Right forelimb (tissue), 1 donor: Measurements from ENCODE around the gene SORCS2.
"Not testable (repeated sequence)": the region's sequence is repeated elsewhere in the genome, so short reads cannot be mapped to it uniquely, and the experiment has no call there.

Experiments
- DNase-seq: peaks from one replicate; pipeline ENCODE4 v3.0.0-alpha.2; 2018

The SORCS2 gene

DNA sequence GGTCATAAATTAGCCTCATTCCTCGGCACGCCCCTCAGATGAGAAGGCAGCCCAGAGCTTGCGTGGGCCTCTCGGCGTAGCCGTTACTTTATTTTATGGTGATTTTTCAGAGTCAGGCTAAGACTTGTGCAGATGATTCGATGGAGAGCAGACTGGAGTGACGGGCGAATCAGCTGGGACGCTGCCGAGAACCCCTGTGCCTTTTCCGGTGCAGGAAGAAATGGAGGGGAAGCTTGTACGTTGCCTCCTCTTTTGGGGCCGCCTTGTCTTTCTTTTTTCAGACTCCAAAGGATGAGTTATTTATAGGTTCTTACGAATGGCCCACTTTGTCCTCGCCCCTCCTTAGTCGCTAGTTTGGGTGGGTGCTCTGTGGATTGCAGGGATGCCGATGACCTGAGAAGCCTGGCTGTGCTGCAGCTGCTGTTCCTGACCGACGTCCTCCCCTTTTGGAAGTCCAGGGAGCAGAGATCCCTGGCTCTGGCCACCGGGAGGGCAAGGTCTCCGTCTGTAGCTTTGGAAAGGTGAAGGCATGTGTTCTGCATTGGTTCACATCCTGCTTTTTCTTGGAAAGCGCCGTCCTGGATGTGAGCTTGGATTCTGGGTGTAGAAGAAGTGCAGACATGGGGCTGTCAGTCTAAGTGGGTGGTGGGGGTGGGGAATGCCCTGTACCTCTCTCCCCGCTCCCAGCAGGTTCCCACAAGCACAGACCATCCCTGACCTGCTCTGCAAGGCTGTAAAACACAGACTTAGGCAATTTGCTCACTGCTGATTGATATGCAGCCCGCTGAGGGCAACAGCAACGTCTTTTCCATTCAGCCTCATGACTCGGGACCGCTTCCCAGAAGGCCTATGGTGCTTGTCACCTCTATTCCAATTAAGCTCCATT lies 9.3 kb downstream of the SORCS2 start:
- DNase-seq, result peak; percentile 53

DNA sequence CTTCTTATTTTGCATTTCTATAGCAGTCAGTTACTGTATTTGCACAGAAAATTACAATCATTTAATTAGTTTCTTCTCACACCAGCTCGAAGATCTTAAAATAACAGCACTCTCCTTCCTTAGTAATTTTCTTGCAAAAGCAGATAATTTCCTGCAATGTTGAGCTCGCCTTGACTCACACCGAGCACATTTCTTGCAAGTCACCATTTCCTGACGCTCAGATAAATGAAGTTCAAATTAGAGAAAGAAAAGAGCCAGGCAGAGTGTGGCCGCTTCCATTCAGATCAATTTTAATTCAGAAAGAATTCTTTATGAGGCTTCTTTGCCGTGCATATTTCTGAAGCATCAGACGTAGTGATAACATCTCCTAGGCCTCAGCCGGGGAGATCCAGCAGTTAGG lies 10.1 kb downstream of the SORCS2 start:
- no peak for DNase-seq

DNA sequence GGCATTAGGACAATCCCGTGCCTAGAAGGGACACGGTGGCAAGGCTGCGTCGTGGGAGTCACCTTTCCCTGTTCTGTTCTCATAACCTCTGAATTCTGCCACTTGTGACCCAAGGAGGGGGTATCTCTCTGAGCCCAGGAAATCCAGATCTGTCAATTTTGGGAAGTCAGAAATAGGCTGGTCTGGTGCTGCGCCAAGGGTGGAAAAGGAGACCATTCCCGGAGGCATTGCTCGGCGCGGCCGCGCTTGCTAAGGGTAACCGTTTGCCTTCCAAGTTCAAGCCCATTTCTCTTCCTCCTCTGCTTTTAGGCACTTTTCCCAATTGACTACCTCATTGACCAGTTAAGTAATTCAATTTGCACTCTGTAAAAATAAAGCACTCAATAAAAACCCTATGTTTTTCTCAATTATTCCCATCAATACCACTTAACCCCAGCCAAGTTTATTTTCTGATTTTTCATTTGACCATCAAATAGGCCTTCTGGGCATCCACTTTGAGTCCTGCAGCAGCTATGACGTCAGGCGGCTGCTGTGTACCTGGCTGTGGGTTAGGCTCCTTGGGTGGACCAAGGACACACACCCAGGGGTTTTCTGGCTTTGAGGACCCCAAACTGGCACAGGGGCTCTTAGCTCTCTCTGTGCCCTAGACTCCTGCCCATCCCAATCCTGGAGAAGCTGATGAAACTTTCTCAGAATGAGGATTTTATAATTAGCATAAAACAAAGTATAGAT lies 12.5 kb downstream of the SORCS2 start:
- no peak for DNase-seq

- DNase-seq, result no peak
These were observed 14.0 kb downstream of the SORCS2 start for GRCh38 chr4:7206385-7206784.

DNA sequence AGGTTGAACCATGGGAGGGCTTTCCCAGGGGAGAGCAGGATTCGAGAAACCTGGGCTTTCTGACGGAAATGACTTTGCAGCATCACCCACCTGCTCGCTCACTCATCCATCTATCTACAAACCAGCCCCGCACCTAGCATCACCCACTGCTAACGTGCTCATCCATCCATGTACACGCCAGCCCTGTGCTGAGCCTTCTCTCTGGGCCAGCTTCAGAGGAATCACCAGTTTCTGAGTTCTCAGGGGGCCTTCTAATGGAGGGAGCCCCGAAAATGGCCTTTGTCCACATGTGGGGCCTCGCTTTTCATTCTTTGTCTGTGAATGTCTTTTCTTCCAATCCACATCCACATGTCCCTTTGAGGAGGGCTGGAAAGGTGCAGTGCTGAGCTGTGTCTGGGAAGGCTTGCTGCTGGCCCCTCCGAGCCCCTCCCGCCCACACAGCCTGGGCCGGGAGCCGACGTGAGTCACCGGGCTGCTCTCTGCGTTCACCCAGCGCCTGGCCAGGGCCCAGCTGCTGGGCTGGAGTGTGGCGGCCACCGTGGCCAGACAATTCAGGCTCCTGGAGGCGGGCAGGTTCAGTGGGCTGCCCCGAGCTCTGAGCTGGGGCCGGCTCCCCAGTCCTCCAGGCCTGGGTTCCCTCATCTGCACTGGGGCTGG lies 14.7 kb downstream of the SORCS2 start:
- peak; percentile 92 for DNase-seq

- DNase-seq, result no peak
These were observed 15.4 kb downstream of the SORCS2 start for GRCh38 chr4:7207628-7208231.

DNA sequence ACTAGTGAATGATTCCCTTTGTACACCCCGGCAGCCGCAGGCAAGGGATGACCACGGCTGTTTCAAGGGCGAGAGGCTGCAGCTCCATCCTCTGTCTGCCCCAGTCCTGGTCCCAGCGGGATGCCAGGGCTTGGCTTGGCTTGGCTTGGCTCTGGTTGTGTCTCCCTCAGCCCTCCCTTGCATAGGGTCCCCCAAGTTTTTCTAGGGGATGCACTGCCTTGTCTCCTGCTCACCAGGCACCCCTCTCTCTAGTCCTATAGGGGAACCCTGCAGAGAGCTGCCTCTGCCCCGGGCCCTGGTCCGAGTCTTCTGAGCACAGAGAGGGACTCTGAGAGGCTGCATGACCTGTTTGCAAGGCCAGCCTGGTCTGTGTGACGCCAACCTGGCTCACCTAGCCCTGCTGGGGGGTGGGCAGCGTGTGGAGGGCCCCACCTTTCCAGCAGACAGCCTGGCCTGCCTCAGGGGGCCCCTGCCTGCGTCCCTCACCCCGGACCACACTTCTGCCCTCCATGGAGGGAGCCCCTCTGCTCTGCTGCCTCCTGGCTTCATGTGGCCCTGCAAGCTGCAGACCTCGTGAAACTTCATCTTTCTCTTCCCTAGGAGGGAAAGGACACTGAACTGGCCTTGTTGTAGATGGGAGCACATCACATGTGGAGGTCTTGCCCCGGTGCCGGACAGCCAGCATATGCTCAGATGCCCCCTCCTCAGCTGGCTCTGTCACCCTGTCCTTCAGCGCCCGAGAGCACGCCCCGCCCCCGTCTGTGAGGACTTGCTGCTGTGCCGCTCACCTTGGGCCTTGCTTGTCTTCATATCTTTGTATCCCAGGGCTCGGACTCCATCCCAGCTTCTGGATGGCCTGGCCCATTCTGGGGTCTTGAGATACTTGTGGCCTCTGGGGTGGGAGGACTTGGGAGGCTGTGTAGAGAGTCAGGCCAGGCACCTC lies 16.4 kb downstream of the SORCS2 start:
- DNase-seq, result no peak

GRCh38 chr4:7209699-7210098 lies 17.4 kb downstream of the SORCS2 start:
- no peak for DNase-seq

- no peak for DNase-seq
These were observed 18.5 kb downstream of the SORCS2 start for GRCh38 chr4:7210824-7211223.

DNA sequence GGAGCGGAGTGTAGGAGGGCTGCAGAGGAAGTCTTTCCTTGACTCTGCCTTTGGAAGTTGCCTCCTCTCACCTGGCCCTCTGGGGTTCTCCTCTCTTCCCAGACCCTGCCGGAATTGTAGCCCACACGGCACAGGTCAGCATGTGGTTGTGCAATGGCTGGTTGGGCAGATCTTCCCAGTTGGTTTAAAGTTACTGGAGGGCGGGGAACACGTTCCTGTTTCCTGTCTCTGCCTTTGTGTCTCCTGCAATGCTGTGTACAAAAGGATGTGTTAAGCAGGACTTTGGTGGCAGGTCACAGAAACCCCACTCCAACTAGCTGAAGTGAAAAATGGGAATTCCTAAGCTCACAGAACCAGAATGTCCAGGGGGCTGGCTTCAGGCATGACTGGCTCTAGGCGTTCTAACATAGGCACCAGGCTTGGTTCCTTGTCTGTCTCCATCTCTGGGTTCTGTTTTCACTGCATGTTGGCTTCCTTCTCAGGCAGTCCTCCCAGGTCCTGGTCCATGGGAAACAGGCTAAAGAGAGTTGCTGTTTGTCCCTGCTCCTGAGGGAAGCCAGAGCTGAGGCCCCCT lies 19.9 kb downstream of the SORCS2 start:
- DNase-seq, result no peak

DNA sequence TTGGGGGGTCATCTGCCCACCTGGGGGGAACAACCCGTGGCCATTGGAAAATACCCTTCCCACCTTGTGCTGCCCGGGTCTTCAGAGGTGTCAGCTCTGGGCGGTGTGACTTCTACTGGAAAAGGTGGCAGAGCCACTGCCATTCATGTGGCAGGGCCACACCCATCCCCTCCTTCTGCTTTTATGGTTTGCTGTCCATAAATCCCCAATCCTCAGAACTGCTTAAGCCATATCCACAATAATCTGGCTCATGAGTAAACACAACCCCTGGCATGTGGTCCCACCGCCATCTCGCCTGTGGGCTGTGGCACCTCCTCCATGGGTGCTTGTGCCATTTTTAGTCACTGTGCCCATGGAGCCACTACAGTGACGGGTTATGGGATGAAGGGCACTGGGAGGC lies 20.6 kb downstream of the SORCS2 start:
- no peak for DNase-seq

- DNase-seq, result no peak
These were observed 21.5 kb downstream of the SORCS2 start for GRCh38 chr4:7213807-7214206.

GRCh38 chr4:7214359-7214758 lies 22.0 kb downstream of the SORCS2 start:
- DNase-seq, result no peak

DNA sequence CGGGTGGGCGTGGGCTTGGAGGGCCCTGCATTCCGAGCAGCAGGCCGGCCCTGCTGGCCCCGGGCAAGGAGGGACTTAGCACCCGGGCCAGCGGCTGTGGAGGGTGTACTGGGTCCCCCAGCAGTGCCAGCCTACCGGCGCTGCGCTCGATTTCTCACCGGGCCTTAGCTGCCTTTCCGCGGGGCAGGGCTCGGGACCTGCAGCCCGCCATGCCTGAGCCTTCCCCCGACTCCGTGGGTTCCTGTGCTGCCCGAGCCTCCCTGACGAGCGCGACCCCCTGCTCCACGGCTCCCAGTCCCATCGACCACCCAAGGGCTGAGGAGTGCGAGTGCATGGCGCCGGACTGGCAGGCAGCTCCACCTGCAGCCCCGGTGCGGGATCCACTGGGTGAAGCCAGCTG lies 22.8 kb downstream of the SORCS2 start:
- DNase-seq, result not testable (repeated sequence)

- DNase-seq, result no peak
These were observed 24.7 kb downstream of the SORCS2 start for GRCh38 chr4:7217039-7217438.

DNA sequence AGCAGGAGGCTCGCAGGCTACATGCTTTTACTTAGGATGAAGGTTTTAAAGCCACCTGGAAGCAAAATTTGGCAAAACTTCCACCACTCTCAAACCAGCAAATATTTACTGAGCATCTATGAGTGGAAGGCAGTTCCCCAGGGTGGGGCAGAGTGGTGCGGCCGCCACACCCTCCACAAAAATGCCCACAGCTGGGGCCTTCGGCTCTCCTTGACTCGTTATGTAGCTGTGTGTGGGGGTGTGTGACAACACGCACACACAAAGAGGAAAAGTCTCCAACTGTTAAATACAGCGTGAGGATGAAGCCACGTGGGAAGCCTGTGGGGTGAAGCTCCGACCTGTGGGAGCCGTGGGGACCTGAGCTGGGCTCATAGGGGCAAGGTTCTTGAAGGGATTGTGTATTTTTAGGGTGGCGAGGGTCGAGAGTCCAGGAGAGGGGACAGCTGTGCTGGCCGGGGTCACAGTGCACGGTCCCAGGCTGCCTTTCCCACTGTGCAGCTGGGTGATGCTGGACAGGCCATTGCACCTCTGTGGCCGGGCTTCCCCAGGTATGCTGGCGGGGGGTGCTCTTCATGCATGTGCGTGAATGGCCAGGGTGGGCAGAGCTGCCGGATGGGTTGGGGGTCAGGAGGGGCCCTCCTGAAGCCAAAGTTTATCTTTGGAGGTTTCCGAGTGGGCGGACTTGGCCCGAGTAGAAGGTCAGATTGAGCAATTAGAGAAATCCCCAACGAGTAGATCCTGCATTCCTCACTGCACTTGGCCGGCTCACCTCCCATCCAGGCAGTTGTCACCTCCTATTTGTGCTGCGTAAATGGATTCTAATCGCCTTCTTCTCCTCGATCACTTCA lies 25.4 kb downstream of the SORCS2 start:
- no peak for DNase-seq

DNA sequence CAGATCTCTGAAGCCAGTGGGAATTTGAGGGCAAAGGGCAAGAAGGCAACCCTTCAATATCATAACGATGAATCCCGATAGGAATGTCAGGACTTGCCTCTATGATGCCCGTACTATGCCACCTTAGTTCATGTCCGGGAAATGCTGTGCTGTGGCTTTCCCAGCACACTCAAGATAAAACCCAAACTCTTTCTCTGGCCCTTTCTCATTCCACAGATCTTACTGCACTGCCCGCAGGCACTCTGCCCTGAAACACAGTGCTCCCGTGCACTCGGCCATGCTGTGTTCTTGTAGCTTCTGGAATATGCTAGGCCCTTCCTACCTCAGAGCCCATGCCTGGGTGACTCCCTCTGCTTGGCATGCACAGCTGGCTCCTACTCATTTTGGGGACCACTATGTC lies 26.3 kb downstream of the SORCS2 start:
- no peak for DNase-seq

DNA sequence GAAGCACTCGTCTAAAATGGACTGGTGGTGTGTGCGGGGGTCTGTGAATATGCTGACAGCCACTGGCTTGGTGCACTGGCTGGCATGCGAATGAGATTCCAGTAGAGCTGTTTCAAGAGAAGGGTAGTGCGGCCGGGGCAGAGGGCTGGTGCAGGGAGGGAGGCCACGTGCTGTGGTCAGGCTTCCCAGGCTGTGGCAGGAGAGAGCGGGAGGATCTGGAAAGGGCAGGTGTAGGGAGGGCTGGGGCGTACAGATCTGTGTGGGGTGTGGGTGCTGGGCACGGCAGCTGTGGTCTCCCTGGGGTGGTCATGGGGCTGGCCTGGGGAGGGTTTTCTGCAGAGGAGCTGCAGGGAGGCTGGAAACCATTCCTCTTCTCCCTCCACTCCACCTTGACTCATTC lies 30.2 kb downstream of the SORCS2 start:
- DNase-seq, result no peak

DNA sequence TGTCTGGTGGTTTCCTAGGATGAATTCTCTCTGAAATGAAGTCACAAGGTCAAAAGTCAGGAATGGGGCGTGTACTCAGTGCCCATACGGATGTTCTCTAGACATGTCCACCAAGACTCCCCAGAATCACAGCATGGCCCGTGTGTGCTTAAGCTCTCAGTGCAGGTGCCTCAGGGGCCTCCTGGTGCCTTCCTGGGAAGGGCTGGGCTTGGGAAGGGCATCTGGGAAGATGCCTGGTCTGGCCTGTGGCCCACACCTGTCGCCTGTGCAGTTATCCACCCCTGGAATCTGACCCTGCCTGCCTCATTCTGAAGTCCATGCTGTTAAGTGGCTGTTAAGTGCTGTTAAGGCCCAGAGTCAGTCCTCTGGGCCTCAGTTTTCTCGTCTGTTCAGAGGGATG lies 31.2 kb downstream of the SORCS2 start:
- DNase-seq, result no peak

DNA sequence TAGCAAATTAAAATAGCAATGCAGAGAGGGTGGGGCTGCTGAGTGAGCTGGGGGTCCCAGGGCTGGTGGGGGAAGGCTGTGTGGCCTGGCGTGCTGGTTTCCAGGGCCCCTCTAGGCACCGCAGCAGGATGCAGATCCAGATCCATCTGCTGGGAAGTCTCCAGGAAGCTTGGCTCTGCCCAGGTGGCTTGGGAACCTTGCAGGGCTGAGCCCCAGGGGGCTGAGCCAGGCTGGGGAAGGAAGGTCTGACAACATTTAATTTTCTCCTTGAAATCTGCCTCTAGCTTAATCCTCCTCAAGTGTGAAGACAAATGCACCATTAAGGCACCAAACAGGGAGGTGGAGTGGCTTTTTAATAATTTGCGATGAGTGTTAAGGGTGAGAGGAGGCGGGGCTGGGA lies 31.7 kb downstream of the SORCS2 start:
- no peak for DNase-seq
